HS-5 (cell line): ENCODE results near the gene RGS12.

Experiments
- DNase-seq: peaks from one replicate; pipeline ENCODE4 v3.0.0-alpha.2; 2012; ENCODE audit warnings: low read depth

The RGS12 gene

GRCh38 chr4:3276986-3277385 lies 15.8 kb upstream of the RGS12 start:
- DNase-seq: no peak

DNA sequence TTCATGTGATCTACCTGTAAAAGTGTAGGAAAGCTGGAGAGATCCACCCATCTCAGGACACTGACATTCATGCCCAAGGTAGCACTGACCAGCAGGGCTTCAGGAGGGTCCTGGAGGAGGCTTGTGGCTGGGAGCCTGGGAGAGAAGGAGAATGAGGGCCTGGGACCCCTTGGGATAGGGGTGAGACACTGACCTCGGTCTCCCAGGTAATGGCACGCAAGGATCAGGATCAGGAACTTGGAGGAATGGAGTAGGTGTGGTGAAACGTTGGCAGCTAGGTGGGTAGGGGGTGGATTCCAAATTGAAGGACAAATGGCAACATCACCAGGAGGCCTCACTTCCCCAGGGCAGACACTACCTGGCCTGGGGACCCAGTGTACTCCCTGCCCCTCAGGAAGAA lies 12.4 kb upstream of the RGS12 start:
- no peak for DNase-seq

- DNase-seq: no peak
These were observed 9.3 kb upstream of the RGS12 start for GRCh38 chr4:3283483-3283882.

DNA sequence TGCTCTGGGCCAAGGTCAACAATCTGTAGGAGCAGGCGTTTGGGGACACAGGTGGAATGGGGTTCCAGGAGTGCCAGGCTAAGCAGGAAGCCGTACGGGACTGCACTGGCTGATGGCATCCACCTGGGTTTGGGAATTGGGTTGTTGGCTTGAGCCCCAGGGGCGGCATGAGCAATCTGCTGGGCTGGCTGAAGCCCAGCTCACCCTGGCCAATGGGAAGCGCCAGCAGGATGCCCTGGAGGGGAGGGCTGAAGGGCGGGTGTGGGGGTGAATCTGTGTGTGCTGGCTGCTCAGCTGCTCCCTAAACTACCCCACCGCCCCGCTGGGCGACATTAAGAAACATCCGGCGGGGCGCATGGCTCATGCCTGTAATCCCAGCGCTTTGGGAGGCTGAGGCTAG lies 8.9 kb upstream of the RGS12 start:
- DNase-seq: no peak

DNA sequence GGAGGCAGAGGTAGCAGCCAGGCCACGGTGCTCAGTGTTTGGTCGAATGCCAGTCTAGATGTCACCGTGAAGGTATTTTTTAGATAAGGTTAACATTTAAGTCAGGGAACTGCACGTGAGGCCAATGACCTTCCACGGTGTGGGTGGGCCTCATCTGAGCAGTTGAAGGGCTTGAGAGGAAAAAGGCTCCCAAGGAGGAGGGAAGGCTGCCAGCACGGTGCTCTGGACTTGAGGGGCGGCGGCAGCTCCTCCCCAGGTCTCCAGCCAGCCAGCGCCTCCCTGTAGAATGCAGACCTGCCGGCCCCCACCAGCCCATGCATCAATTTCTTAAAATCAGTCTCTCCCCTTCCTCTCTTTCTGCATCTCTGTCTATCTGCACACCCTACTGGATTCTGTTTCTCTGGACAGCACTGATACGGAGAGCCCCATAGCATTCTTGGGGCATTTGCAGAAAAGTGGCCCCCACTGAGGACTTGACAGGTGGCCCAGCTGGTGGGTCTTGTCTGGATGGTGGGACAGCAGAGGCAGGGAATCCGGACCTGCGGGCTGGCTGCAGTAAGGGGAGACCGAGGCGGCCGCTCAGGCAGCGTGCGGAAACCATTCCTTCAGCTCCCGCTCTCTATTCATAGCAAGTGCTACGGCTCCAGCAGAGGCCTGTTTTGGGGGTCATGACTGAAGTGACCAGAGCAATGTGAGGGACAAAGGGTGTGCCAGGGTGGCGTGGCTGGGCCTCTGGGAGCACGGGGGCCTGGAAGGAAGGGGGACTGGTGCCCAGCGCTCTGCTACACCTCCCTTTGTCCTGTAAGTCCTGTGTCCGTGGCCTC lies 7.9 kb upstream of the RGS12 start:
- no peak for DNase-seq

DNA sequence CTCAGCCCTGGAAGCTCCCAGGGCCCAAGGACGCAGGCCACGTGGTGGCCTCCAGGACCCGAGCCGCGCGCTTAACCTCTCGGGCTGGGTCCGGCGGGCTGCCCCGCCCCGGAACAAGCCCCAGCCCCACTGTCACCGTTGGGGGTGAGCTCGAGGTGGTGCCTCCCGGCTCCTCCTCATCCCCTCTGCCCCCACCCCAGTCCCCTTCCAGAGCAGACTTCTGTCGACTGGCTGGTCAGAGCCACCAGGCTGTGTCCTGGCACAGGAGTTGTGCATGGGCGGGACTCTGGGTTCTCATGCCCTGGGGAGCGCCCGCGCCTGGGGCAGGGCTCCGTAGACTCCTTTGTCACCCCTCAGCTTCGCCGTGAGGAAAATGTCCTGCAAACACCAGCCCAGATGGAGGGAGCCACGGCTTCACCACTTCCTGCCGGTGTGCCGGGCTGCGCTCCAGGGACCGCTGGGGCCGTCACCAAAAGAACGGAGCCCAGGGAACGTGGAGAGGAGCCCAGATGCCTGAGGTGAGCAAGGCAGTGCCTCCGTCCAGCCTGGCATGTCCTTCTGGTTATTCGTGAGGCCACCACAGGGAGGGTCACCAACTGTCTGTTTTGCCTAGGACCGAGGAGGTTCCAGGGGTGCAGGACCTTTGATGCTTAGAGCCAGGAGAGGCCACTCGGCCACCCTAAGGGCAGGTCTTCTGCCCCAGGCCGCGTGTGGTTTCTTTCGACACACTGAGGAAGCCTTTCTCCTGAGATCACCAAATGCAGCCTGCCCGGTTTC lies 7.1 kb upstream of the RGS12 start:
- no peak for DNase-seq

- DNase-seq: no peak
These were observed 6.3 kb upstream of the RGS12 start for GRCh38 chr4:3286335-3287175.

DNA sequence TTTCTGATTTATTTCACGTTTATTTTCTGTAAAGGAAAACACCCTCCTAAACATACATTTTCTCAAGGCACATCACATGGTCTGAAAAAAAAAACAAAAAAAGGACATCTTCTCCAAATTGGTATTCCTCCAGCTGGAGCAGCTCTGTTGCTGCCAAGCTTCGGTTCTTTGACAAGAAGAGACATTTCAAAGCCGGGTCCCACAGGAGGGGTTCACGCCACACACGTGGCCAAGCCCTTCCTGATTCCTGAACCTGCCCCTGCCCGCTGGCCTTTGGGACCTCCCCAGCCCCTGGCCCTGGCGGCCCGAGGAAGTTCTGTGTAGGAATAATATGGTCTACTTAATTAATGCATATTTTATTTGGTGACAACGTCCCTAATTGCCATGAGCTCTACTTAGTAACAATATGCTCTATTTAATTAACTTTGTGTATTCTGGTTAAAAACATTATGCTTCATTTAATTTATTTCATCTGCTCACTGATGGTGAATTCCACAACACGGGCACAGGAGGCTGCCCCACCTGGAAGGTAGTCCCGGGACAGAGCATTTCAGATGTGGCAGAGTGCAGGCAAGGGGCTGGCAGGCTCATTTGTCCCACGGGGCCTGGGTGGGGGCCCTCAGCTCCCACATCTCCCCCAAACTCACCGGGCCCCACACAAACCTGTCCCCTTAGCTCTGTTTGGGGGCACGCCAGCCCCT lies 5.4 kb upstream of the RGS12 start:
- no peak for DNase-seq

DNA sequence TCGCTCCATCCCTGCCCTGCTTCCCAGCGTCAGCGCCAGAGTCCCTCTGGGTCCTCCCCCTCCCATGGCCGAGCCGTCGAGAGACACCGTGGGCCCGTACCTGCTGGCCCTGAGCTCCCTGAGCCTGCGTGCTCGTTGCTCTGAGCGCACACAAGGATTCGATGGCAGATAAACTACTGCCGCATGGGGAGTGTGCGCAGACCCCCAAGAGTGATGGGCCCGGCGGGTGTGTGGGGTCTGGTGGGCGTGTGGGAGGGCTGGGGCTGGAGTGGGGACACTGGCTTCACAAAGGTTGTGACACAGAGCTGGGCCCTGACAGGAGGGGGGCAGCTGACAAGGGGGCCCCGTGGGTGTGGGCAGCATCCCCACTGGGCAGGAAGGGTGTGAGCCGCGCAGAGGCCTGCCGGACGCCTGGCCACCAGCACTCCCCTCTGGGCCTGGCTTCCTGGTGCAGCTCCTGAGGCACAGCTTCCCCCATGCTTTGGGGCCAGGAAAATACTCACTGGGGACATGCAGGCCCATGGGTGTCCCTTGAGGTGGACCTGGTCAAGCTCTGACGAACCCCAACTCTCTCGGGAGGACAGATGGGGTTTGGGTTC lies 4.8 kb upstream of the RGS12 start:
- DNase-seq: no peak

DNA sequence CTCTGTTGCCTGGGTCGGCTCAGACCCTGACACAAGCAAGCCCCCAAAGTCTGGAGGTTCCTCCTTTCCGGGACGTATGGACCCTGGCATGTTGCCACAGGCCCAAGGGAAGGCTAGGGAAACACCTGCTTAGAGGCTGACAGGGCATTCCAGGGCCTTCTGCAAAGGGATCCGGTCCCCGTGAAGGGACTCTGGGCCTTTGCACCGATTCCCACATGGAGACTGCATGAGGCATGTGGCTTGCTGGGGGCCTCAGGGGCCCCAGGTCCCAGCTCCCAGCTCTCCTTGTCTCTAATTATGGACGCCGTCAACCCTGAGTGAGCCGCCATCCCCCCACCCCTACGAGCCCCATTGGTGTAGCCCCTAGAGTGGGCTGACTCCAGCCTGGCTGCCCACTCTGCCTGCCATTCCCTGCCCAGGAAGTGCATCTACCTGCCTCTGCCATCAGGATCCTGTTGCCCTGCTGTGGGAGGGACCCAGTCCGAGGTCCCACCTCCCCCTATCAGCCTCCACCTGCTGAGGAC lies 4.2 kb upstream of the RGS12 start:
- DNase-seq: no peak

- DNase-seq: no peak
These were observed 2.3 kb upstream of the RGS12 start for GRCh38 chr4:3290476-3290875.

DNA sequence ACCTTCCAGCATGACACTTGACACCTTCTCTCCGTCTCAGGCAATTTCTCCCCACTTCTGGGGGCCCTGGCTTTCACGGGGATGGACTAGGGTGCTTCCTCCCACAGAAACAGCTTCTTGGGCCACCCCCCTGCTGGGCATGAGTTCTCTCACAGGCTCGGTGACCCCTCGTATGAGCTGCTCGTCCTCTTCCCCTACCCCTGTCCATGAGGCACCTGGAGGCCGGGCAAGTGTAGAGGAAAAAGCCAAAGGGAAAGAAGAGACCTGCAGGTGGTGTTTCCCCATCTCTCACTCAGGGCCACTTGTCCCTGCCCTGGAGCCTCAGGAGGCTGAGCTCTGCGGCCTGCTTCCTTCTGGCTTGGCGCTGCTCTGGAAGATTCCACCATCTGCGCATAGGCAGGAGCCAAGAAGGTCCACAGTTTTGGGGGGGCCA lies 1.9 kb upstream of the RGS12 start:
- no peak for DNase-seq

GRCh38 chr4:3291411-3291968 lies 1.3 kb upstream of the RGS12 start:
- DNase-seq: no peak

GRCh38 chr4:3291969-3292570 lies 751 bp upstream of the RGS12 start:
- no peak for DNase-seq

GRCh38 chr4:3293401-3294391 lies 875 bp downstream of the RGS12 start:
- DNase-seq: no peak

DNA sequence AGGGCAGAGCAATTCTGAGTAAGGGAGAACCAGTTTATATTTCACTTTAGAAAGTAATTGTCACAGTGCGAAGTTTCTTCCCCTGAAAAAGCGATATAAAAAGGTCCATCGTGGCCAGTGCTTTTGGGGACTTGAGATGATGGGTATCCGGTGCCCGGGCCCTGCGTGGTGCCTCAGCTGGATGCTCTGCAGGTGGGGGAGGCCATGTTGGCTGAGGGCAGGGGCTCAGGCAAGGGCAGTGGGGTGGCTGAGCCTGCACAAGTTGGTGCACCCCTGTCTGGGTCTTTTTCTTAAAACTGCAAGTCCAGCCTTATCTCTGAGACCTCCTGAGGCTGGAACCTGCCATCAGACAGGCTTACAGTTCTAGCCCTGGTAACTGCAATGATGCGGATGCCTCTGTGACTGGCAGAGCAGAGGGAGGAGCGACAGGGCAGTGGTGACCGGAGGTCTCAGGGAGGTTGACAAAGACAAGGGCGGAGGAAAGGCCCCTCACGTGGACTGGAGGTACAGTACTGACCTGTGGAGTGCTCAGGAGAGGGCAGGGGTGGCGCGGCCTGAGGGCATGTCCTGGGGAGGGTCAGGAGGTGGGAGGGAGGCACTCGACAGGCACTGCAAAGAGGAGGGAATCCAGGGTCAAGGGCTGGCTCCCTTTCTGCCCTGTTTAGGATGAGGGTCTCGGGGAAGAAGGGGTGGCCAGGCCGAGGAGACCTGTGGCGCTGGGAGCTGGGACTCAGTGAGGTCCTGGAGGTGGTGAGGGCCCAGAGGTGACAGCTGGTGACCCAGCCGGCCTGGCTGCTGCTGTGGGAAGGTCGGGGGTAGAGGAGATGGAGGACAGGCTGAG lies 1.8 kb downstream of the RGS12 start:
- DNase-seq: no peak

GRCh38 chr4:3295837-3296624 lies 3.2 kb downstream of the RGS12 start:
- DNase-seq: no peak
